Measurements from ENCODE around the gene CDC42BPB.

CDC42BPB gene

DNA sequence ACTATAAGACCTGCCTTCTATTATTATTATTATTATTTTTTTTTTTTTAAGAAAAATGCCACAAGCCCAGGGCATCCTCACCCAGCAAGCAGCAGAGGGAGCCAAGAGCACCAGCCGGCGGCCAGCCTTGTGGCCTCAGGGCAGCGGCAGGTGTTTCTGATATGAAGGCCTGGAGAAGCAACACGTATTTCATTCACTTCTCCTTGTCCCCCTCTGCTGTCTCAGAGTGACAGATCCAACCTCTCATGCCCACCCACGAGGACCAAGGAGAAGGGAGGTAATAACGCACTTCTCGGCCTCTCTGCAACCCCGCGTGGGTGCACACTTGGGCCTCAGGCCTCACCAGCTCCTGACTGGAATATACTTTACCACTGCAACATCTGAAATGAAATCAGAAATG, 25.4 kb downstream of the CDC42BPB start (continued):
- TF ChIP-seq, protein P1, sequence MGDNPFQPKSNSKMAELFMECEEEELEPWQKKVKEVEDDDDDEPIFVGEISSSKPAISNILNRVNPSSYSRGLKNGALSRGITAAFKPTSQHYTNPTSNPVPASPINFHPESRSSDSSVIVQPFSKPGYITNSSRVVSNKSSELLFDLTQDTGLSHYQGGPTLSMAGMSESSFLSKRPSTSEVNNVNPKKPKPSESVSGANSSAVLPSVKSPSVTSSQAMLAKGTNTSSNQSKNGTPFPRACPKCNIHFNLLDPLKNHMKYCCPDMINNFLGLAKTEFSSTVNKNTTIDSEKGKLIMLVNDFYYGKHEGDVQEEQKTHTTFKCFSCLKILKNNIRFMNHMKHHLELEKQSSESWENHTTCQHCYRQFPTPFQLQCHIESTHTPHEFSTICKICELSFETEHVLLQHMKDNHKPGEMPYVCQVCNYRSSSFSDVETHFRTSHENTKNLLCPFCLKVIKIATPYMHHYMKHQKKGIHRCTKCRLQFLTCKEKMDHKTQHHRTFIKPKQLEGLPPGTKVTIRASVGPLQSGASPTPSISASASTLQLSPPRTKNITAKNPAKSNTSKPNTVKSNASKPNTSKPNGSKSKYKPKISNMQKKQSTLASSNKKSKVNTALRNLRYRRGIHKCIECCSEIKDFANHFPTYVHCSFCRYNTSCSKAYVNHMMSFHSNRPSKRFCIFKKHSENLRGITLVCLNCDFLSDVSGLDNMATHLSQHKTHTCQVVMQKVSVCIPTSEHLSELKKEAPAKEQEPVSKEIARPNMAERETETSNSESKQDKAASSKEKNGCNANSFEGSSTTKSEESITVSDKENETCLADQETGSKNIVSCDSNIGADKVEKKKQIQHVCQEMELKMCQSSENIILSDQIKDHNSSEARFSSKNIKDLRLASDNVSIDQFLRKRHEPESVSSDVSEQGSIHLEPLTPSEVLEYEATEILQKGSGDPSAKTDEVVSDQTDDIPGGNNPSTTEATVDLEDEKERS (tag by site-specific recombination; IDR thresholded peaks at IDR 0.05) = no peak
- TF ChIP-seq ZNF514 (tag by site-specific recombination; IDR thresholded peaks at IDR 0.05) (no peak), SP7 (tag by site-specific recombination; IDR thresholded peaks at IDR 0.05) (no peak), ZNF626 (tag by site-specific recombination; IDR thresholded peaks at IDR 0.05) (no peak), ZNF350 (tag by site-specific recombination; IDR thresholded peaks at IDR 0.05) (no peak), HOXC10 (CRISPR knock-in tag; IDR thresholded peaks at IDR 0.05) (no peak), ZNF701 (tag by site-specific recombination; IDR thresholded peaks at IDR 0.05) (no peak), ZNF629 (tag by site-specific recombination; IDR thresholded peaks at IDR 0.05) (no peak), MYNN (tag by site-specific recombination; IDR thresholded peaks at IDR 0.05; ENCODE audit: borderline replicate concordance) (no peak), ZNF335 (tag by site-specific recombination; conservative IDR thresholded peaks at IDR 0.05) (0 out of 2 replicates have a peak, but pooled peaks have one; percentile 3), ZBTB48 (tag by site-specific recombination; IDR thresholded peaks at IDR 0.05) (no peak), ZNF211 (tag by site-specific recombination; IDR thresholded peaks at IDR 0.05; ENCODE audit: low read depth) (no peak), YY2 (tag by site-specific recombination; IDR thresholded peaks at IDR 0.05) (no peak), ZNF501 (tag by site-specific recombination; IDR thresholded peaks at IDR 0.05) (no peak), SCRT2 (tag by site-specific recombination; IDR thresholded peaks at IDR 0.05) (peak; percentile 91), WT1 (tag by site-specific recombination; IDR thresholded peaks at IDR 0.05) (no peak), HIC1 (tag by site-specific recombination; IDR thresholded peaks at IDR 0.05) (no peak), KLF16 (tag by site-specific recombination; IDR thresholded peaks at IDR 0.05) (no peak), ZXDB (tag by site-specific recombination; IDR thresholded peaks at IDR 0.05) (no peak), RBAK (tag by site-specific recombination; IDR thresholded peaks at IDR 0.05) (no peak), ZNF596 (tag by site-specific recombination; IDR thresholded peaks at IDR 0.05) (no peak), KLF7 (tag by site-specific recombination; IDR thresholded peaks at IDR 0.05; ENCODE audit: borderline replicate concordance) (no peak), ZNF624 (tag by site-specific recombination; IDR thresholded peaks at IDR 0.05) (no peak), ZNF785 (tag by site-specific recombination; IDR thresholded peaks at IDR 0.05) (no peak), ZNF18 (tag by site-specific recombination; IDR thresholded peaks at IDR 0.05) (no peak), ZNF138 (tag by site-specific recombination; IDR thresholded peaks at IDR 0.05; ENCODE audit: borderline replicate concordance) (no peak), ZBTB21 (tag by site-specific recombination; IDR thresholded peaks at IDR 0.05) (no peak), ZNF658 (tag by site-specific recombination; IDR thresholded peaks at IDR 0.05) (no peak)
- TF ChIP-seq, protein P2, sequence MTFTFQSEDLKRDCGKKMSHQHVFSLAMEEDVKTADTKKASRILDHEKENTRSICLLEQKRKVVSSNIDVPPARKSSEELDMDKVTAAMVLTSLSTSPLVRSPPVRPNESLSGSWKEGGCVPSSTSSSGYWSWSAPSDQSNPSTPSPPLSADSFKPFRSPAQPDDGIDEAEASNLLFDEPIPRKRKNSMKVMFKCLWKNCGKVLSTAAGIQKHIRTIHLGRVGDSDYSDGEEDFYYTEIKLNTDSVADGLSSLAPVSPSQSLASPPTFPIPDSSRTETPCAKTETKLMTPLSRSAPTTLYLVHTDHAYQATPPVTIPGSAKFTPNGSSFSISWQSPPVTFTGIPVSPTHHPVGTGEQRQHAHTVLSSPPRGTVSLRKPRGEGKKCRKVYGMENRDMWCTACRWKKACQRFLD (tag by site-specific recombination; IDR thresholded peaks at IDR 0.05) = no peak
- TF ChIP-seq, protein P3, sequence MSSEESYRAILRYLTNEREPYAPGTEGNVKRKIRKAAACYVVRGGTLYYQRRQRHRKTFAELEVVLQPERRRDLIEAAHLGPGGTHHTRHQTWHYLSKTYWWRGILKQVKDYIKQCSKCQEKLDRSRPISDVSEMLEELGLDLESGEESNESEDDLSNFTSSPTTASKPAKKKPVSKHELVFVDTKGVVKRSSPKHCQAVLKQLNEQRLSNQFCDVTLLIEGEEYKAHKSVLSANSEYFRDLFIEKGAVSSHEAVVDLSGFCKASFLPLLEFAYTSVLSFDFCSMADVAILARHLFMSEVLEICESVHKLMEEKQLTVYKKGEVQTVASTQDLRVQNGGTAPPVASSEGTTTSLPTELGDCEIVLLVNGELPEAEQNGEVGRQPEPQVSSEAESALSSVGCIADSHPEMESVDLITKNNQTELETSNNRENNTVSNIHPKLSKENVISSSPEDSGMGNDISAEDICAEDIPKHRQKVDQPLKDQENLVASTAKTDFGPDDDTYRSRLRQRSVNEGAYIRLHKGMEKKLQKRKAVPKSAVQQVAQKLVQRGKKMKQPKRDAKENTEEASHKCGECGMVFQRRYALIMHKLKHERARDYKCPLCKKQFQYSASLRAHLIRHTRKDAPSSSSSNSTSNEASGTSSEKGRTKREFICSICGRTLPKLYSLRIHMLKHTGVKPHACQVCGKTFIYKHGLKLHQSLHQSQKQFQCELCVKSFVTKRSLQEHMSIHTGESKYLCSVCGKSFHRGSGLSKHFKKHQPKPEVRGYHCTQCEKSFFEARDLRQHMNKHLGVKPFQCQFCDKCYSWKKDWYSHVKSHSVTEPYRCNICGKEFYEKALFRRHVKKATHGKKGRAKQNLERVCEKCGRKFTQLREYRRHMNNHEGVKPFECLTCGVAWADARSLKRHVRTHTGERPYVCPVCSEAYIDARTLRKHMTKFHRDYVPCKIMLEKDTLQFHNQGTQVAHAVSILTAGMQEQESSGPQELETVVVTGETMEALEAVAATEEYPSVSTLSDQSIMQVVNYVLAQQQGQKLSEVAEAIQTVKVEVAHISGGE (tag by site-specific recombination; conservative IDR thresholded peaks at IDR 0.05; ENCODE audit: low read depth) = no peak
